HCT116 (cell line): ENCODE measurements around the gene PLAC8. TPM values are rescaled to one million over a fixed set of nuclear protein-coding genes. Genes with fewer than 3 reads are reported as not detected.

Experiments used
- ATAC-seq: fragments of 200-7000 bp; cut with Tn5 transposase; 2 replicates; pipeline ENCODE4 v1.9.1; 2020; ENCODE audit warnings: mild to moderate bottlenecking, moderate library complexity
- BruUV-seq: library from RNA; stranded (reverse); fragments of 400-500 nt; replicated peaks from 2 replicates; lab custom pipeline; 2021; lab: Mats Ljungman, UMichigan
- CTCF ChIA-PET: fragments of 300-600 bp; sonication (Branson Sonifier 250); formaldehyde crosslinking; loops from one replicate; lab custom pipeline; 2021; ENCODE audit warnings: antibody characterized with exemption; lab: Charles Lee
- POLR2A ChIA-PET: fragments of 300-600, 350-600 bp; sonication (Branson Sonifier 250); formaldehyde crosslinking; loops from one replicate; lab custom pipeline; 2021; ENCODE audit warnings: antibody characterized with exemption; lab: Charles Lee
- RAD21 ChIA-PET, 2 experiments: fragments of 300-600 bp; sonication (Branson Sonifier 250); formaldehyde crosslinking; loops; one replicate each; lab custom pipeline; 2023; ENCODE audit warnings: low total read pairs in 2 of 2; ENCODE audit not compliant: uncharacterized antibody in 2 of 2, unreplicated experiment in 2 of 2, low non-redundant PET in 1 of 2; lab: Charles Lee
- DNase-seq: peaks from one replicate; pipeline ENCODE4 v3.0.0-alpha.2; 2010; ENCODE audit warnings: low read depth, low spot score
- H2AFZ ChIP-seq: fragments of 200-600 bp; shearing (Covaris generic), sonication (generic); 2 replicates; pipeline ENCODE4 v1.6.1; 2017; ENCODE audit warnings: low read depth, mixed run types, mixed read lengths, antibody characterized with exemption, low read length; ENCODE audit not compliant: poor library complexity, severe bottlenecking
- H3K27ac ChIP-seq: 2 replicates; pipeline ENCODE4 v1.5.1; 2012; ENCODE audit warnings: low read depth, low read length
- H3K27me3 ChIP-seq: fragments of 200-600 bp; sonication (generic); 2 replicates; pipeline ENCODE4 v1.6.1; 2016; ENCODE audit warnings: mixed run types, low read length, mixed read lengths; ENCODE audit not compliant: insufficient read depth
- H3K36me3 ChIP-seq, 2 experiments: fragments of 200-500 bp in 1 of 2; fragments of 200-600 bp in 1 of 2; sonication (Bioruptor generic) in 1 of 2; sonication (generic) in 1 of 2; 2 replicates each; pipeline versions ENCODE4 v1.5.1 to v1.6.1; 2014 to 2016; ENCODE audit warnings: low read length in 2 of 2, inconsistent platforms in 1 of 2, mixed read lengths in 1 of 2, mixed run types in 1 of 2; ENCODE audit not compliant: insufficient read depth in 2 of 2, control insufficient read depth in 1 of 2
- H3K4me1 ChIP-seq, 2 experiments: fragments of 200-600 bp in 1 of 2; sonication (generic) in 1 of 2; 2 replicates each; pipeline versions ENCODE4 v1.5.1 to v1.6.1; 2012 to 2017; ENCODE audit warnings: low read length in 2 of 2, inconsistent platforms in 1 of 2, mild to moderate bottlenecking in 1 of 2, mixed read lengths in 1 of 2, mixed run types in 1 of 2, moderate library complexity in 1 of 2; ENCODE audit not compliant: insufficient read depth in 2 of 2, control insufficient read depth in 1 of 2
- H3K4me2 ChIP-seq: fragments of 200-600 bp; sonication (generic); 2 replicates; pipeline ENCODE4 v1.6.1; 2017; ENCODE audit warnings: mixed run types, low read length, mixed read lengths
- H3K4me3 ChIP-seq, 2 experiments: fragments of 200-600 bp in 1 of 2; sonication (generic) in 1 of 2; replicated peaks in 1 of 2; 2 replicates each; pipeline ENCODE4 v1.5.1; 2011 to 2016; ENCODE audit warnings: low read length in 2 of 2, control low read depth in 1 of 2, low read depth in 1 of 2, mild to moderate bottlenecking in 1 of 2, mixed read lengths in 1 of 2, mixed run types in 1 of 2
- H3K79me2 ChIP-seq: fragments of 200-600 bp; sonication (generic); 2 replicates; pipeline ENCODE4 v1.6.1; 2017; ENCODE audit warnings: mild to moderate bottlenecking, mixed run types, low read length, moderate library complexity, mixed read lengths; ENCODE audit not compliant: insufficient read depth
- H3K9ac ChIP-seq: fragments of 200-600 bp; sonication (generic); 2 replicates; pipeline ENCODE4 v1.6.1; 2016; ENCODE audit warnings: low read length, mixed read lengths
- H3K9me2 ChIP-seq: fragments of 200-600 bp; sonication (generic), shearing (Covaris generic); 2 replicates; pipeline ENCODE4 v1.6.1; 2017; ENCODE audit warnings: mixed run types, mild to moderate bottlenecking, moderate library complexity; ENCODE audit not compliant: insufficient read depth
- H3K9me3 ChIP-seq, 2 experiments: fragments of 200-500 bp in 1 of 2; fragments of 200-600 bp in 1 of 2; sonication (Bioruptor generic) in 1 of 2; sonication (generic) in 1 of 2; 2 replicates each; pipeline ENCODE4 v1.6.1; 2014 to 2017; ENCODE audit warnings: low read length in 2 of 2, mixed read lengths in 2 of 2, inconsistent platforms in 1 of 2, low read depth in 1 of 2, mild to moderate bottlenecking in 1 of 2, mixed run types in 1 of 2, moderate library complexity in 1 of 2; ENCODE audit not compliant: control insufficient read depth in 1 of 2, insufficient read depth in 1 of 2
- H4K20me1 ChIP-seq: fragments of 200-600 bp; sonication (generic), shearing (Covaris generic); 2 replicates; pipeline ENCODE4 v1.6.1; 2017; ENCODE audit warnings: mixed run types, mild to moderate bottlenecking, moderate library complexity; ENCODE audit not compliant: insufficient read depth
- ATF3 ChIP-seq: IDR thresholded peaks from 2 replicates; pipeline ENCODE4 v1.6.1; 2012
- CBX3 ChIP-seq: IDR thresholded peaks from 2 replicates; pipeline ENCODE4 v1.6.1; 2012; ENCODE audit warnings: low read depth
- CEBPB ChIP-seq: IDR thresholded peaks from 2 replicates; pipeline ENCODE4 v1.6.1; 2012; ENCODE audit warnings: low read depth
- EGR1 ChIP-seq: IDR thresholded peaks from 2 replicates; pipeline ENCODE4 v1.6.1; 2012; ENCODE audit warnings: low read depth
- FOSL1 ChIP-seq: IDR thresholded peaks from 2 replicates; pipeline ENCODE4 v1.6.1; 2012; ENCODE audit warnings: low read depth
- MAX ChIP-seq: IDR thresholded peaks from 2 replicates; pipeline ENCODE4 v1.6.1; 2012
- POLR2A ChIP-seq: IDR thresholded peaks from 2 replicates; pipeline ENCODE4 v1.7.0; 2011; ENCODE audit warnings: borderline replicate concordance; ENCODE audit not compliant: insufficient read depth, insufficient read length; ENCODE audit errors: extremely low read depth
- POLR2AphosphoS5 ChIP-seq: IDR thresholded peaks from 2 replicates; pipeline ENCODE4 v1.6.1; 2011; ENCODE audit warnings: mild to moderate bottlenecking, low read depth, low read length, moderate library complexity
- RAD21 ChIP-seq: IDR thresholded peaks from 2 replicates; pipeline ENCODE4 v1.6.1; 2012; ENCODE audit warnings: low read depth, mild to moderate bottlenecking
- SIN3A ChIP-seq: IDR thresholded peaks from 2 replicates; pipeline ENCODE4 v1.6.1; 2012; ENCODE audit warnings: low read depth
- SRF ChIP-seq: IDR thresholded peaks from 2 replicates; pipeline ENCODE4 v1.6.1; 2012; ENCODE audit warnings: low read depth
- TCF7L2 ChIP-seq: IDR thresholded peaks from 2 replicates; pipeline ENCODE4 v1.7.0; 2011; ENCODE audit warnings: borderline replicate concordance, inconsistent platforms; ENCODE audit not compliant: insufficient read depth, insufficient read length; ENCODE audit errors: extremely low read depth
- ZBTB33 ChIP-seq: IDR thresholded peaks from 2 replicates; pipeline ENCODE4 v1.6.1; 2011; ENCODE audit warnings: mild to moderate bottlenecking, low read length, moderate library complexity; ENCODE audit not compliant: insufficient replicate concordance; ENCODE audit errors: extremely low read depth
- ZNF274 ChIP-seq: fragments of 200-500 bp; sonication (Bioruptor generic); IDR thresholded peaks from 2 replicates; pipeline ENCODE4 v1.6.1; 2014; ENCODE audit warnings: mild to moderate bottlenecking, low read depth, low read length, inconsistent platforms
- intact Hi-C: fragments of 100-400 bp; cut with micrococcal nuclease; formaldehyde crosslinking; loops from 2 replicates; pipeline ENCODE4 v1.10.0; 2022
- total RNA-seq: library from RNA; stranded (reverse); gene quantifications from one replicate; pipeline ENCODE4 v1.2.1, GENCODE V29; 2021; ENCODE audit not compliant: unreplicated experiment

Gene PLAC8
- total RNA-seq, 1 experiment from 2014 or later, result 0.61 TPM

GRCh38 chr4:83153417-83153816 lies 38.9 kb upstream of the PLAC8 start:
- RAD21 ChIA-PET, result no interaction called here
- CTCF ChIA-PET, result no interaction called here

More at GRCh38 chr4:83153417-83153816, 38.9 kb upstream of the PLAC8 start:
- TF ChIP-seq SIN3A (no peak), ATF3 (no peak), MAX (no peak), TCF7L2 (no peak), RAD21 (no peak), SRF (no peak), ZBTB33 (no peak), POLR2AphosphoS5 (no peak), FOSL1 (no peak), CBX3 (no peak), POLR2A (no peak), EGR1 (no peak), ZNF274 (no peak), CEBPB (no peak)
- H3K4me2 ChIP-seq, result no peak overlapping the region
- H3K27ac ChIP-seq, result no peak overlapping the region
- BruUV-seq, result no TSS peak
- POLR2A ChIA-PET, result interaction anchor here (0.6 kb wide), 1 partner anchor 38 kb away, joined by 3 read pairs; no protein-coding TSS in a partner anchor
- no peak for DNase-seq
- no peaks in the 10 kb centered on the region for H3K27me3 ChIP-seq
- H3K4me3 ChIP-seq, result no peak overlapping the region
- no peaks in the 10 kb centered on the region for H4K20me1 ChIP-seq
- no peak overlapping the region for H2AFZ ChIP-seq
- H3K9me3 ChIP-seq, result no peaks in the 10 kb centered on the region
- intact Hi-C loops, result no loop called here
- H3K9ac ChIP-seq, result no peak overlapping the region
- ATAC-seq, result no peak
- no peaks in the 10 kb centered on the region for H3K79me2 ChIP-seq
- peaks cover 6 to 13% of the 10 kb centered on the region in 2 experiments; a peak in 3 of 4 replicates for H3K4me1 ChIP-seq
- no peaks in the 10 kb centered on the region for H3K9me2 ChIP-seq
- H3K36me3 ChIP-seq, result no peaks in the 10 kb centered on the region
